Right forelimb (tissue), 1 donor: Measurements from ENCODE around the gene EFNA2.

Experiments used
- DNase-seq: peaks from one replicate; pipeline ENCODE4 v3.0.0-alpha.2; 2018

Gene EFNA2

GRCh38 chr19:1284979-1285736 lies 515 bp upstream of the EFNA2 start:
- DNase-seq = no peak

DNA sequence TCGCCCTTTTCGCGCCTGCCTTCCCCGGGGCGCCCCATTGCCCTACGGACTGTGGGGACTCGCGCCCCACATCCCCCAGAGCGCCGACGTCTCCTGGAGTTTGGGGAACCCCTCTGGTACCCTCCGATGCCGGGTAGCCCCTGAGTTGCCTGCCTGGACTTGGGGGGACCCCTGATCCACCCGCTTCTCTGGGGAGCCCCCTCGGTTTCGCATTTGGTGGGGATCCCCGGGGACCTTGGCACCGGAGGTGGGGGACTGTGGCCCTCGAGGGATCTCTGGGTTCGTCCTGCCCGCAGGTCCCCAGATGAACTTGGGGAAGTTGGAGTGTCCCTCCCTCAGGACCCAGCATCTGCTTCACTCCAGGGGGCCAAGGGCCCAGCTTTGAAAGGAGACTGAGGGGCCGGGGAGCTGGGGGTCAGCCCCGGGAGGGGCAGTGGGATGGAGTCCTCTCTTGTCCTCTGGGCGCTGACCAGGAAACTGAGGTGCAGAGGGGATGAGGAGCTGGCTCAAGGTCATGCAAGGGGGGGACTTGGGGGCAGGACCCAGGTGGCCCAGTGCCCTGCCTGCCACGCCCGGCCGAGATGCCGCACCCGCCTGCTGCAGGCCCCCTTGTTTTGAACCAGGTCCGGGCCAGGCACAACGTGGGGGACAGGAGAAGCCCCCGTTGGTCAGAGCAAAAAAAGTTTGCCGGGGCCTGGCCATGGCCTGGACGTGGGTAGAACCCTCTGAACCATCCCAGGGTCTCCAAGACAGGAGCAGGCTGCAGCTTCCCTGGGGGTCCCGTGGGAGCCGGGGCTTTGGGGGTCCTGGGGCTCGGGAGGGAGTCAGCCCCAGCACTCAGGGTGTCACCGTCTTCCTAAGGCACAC lies 1.0 kb downstream of the EFNA2 start:
- no peak for DNase-seq

DNA sequence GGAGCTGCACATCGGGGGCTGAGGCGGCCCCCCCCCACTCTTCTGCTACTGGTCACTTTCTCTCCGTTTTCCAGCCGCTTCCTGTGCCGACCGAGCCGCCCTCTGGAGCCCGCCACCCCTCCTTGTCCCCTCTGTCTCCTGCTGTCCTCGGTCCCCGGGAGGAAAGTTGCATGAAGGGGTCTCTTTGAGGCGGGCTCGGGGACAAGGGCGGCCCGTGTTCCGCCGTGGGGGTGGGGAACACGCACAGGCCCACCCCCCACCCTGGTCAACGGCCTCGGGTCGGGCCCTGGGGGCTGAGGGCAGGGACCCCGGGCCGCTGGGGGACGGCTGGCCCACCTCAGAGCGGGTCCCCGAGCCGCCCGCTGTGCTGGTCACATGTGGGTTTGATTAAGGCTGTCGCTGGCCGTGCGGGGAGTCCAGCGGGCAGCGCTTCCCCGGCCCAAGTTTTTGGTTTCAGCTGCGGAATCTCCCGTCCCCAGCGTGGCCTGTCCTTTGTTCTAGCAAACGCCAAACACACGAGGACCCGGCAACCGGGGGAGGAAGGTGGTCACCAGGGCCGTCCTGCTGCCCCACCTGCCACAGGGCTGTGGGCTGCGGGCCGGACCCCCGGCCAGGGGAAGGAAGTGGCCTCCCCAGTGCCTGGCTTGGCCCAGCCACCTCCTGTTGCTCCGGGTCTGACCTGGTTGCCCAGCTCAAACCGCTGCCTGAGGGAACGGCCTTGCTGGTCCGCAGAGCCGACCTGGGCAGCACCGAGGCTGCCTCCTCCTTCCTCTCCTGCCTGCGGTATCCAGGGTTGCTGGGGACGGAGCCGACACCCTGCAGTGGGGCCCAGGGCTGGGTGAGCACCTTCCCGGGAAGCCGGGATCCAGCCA lies 1.9 kb downstream of the EFNA2 start:
- no peak for DNase-seq

DNA sequence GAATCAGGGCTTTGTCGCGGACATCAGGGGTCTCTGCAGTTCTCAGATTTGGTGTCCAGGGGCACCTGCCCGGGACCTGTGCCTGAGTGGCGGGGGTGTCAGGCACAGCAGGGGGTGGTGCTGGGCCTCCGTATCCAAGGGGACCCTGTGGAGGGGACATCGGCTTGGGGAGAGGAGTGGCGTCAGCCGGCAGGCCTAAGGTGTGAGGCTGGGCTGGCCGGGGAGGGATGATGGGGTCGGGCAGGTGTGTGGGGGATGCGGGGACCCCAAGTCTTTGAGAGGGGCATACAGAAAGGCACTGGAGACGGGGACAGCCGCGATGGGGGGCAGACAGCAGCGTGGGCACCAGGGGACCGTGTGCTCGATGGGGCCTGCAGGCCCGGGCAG lies 2.5 kb downstream of the EFNA2 start:
- no peak for DNase-seq

- DNase-seq = no peak
Measured at GRCh38 chr19:1288833-1289685, 3.4 kb downstream of the EFNA2 start.

- DNase-seq = no peak
Measured at GRCh38 chr19:1289686-1290025, 4.0 kb downstream of the EFNA2 start.

DNA sequence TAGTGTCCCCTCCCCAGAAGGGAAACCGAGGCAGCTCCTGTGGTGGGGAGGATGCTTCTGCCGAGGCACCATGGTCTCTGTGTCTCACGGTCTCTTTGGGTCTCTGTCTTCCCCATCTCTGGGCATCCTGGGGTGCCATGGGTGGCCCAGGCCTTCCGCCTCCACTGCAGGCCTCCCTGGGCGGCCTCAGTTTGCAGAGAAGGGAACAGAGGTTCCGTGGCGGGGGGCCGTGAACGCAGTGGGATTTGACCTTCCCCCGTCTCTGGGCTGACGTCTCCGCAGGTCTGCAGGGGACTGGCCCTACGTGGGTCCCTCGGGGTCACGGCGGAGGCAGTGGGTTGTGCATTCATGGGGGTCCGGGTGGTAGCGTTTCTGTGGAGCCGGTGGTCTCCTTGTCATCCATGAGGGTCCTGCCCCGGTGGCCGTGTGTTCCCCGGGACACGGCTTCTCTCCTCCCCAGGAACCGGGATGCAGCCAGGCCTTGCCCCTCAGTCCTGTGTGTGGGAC lies 4.6 kb downstream of the EFNA2 start:
- no peak for DNase-seq

DNA sequence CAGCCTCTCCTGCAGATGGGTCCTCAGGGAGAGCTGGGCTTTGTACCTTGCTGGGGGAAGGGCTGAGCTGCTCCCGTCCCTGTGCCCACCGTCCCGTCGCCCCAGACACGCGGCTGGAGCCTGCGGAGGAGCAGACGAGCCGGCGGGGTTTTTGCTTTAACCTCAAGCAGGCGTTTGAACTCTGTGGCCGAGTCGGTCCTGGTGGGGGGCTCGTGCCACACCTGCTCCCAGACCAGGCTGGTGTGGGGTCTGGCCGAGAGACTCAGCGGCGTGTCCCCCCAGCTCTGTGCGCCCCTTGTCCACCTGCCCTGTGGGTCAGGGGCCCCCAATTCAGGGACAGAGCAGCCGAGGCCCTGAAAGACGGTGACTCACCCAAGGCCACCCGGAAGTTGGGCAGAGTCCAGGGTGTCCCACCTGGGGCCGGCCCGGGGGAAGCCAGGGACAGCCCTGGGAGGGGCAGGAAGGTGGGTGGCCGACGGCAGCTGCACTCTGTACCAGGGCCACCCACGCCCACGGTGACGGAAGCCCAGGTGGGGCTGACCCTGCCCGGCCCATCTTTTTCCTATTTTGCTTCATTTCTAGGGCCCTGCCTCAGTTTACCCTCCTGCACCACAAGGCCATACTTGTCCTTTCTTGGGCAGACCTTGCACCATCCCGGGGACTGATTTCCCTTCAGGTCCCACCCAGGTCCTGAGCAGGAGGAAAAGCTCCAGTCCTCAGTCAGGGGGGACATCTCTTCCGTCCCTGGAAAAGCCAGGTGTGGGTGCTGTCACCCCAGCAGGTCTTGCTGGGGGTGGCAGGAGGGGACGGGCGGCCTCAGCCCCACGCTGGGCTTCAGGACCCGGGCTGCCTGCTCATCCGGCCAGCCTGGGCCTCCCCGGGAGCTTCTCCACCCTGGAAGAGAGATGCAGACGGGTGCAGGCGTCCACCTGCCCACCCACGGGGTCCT lies 5.3 kb downstream of the EFNA2 start:
- DNase-seq = no peak

DNA sequence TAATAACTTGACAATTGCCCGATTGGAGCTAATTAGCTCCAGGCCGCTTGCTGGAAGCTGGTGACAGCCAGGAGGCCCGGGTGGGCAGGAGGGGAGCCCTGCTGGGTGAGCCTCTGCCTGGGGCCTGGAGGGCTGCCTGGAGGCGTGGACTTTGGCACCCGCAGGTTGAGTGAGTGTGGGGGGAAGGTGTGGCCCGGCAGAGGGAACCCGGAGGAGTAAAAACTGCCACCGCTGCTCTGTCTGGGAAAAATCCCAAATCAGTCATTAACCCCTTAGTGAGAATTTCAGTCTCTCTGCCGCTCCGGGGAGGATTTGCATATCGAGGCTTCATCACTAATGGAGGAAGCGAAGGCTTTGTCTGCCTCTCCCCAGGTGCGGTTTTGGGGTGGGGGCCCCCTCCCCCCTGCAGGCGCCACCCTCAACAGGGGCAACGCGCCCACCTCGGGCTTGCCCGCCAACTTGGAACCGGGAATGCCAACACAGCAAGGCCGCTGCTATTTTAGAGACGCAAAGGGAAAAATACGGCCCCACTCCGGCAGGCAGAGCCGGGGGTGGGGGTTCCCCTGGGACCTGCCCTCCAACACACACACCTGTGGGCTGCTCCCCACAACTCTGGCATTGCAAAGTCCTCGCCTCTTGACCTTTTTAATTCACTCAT lies 6.2 kb downstream of the EFNA2 start:
- DNase-seq = no peak

GRCh38 chr19:1292419-1293151 lies 6.9 kb downstream of the EFNA2 start:
- DNase-seq = no peak

- no peak for DNase-seq
Measured at GRCh38 chr19:1293782-1294604, 8.3 kb downstream of the EFNA2 start.

GRCh38 chr19:1294688-1295087 lies 9.0 kb downstream of the EFNA2 start:
- no peak for DNase-seq

GRCh38 chr19:1295169-1296012 lies 9.7 kb downstream of the EFNA2 start:
- DNase-seq = no peak

GRCh38 chr19:1296078-1296477 lies 10.4 kb downstream of the EFNA2 start:
- no peak for DNase-seq

- no peak for DNase-seq
Measured at GRCh38 chr19:1296575-1297271, 11.1 kb downstream of the EFNA2 start.

GRCh38 chr19:1298235-1298634 lies 12.6 kb downstream of the EFNA2 start:
- no peak for DNase-seq

GRCh38 chr19:1299801-1300200 lies 14.1 kb downstream of the EFNA2 start:
- no peak for DNase-seq
